Natural killer cell (primary cell): Measurements from ENCODE around the gene PLD2. TPM values are rescaled to one million over a fixed set of nuclear protein-coding genes. Genes with fewer than 3 reads are reported as not detected.

ENCODE experiments used
- ATAC-seq, 3 donors: fragments of 150-1000 bp in 2 of 3; fragments of 200-7000 bp in 1 of 3; cut with Tn5 transposase; 1 replicate in 1 of 3; 2 replicates in 2 of 3; pipeline ENCODE4 v1.10.0; 2021; ENCODE audit warnings: mild to moderate bottlenecking in 2 of 3, moderate library complexity in 2 of 3
- DNase-seq, 2 donors: peaks; one replicate each; pipeline versions ENCODE4 v3.0.0 to v3.0.0-alpha.2; 2013 to 2021; ENCODE audit warnings: mixed read lengths in 1 of 2
- H3K27ac ChIP-seq: one replicate; pipeline ENCODE4 v1.5.1; 2013; ENCODE audit warnings: mild to moderate bottlenecking, low read length
- H3K27me3 ChIP-seq: one replicate; pipeline ENCODE4 v1.6.1; 2013; ENCODE audit warnings: low read length; ENCODE audit not compliant: control insufficient read depth, insufficient read depth
- H3K36me3 ChIP-seq: one replicate; pipeline ENCODE4 v1.6.1; 2013; ENCODE audit warnings: low read length; ENCODE audit not compliant: control insufficient read depth, insufficient read depth
- H3K4me1 ChIP-seq: one replicate; pipeline ENCODE4 v1.6.1; 2013; ENCODE audit warnings: low read length; ENCODE audit not compliant: control insufficient read depth, insufficient read depth
- H3K4me3 ChIP-seq: one replicate; pipeline ENCODE4 v1.5.1; 2013; ENCODE audit warnings: low read length
- H3K9me3 ChIP-seq: one replicate; pipeline ENCODE4 v1.6.1; 2013; ENCODE audit warnings: low read length; ENCODE audit not compliant: control insufficient read depth, insufficient read depth
- H3K27ac Mint-ChIP-seq, 2 donors: one replicate each; pipeline ENCODE4 v1.8.0; 2022; ENCODE audit warnings: mild to moderate bottlenecking in 2 of 2, mixed read lengths in 2 of 2, moderate library complexity in 1 of 2
- H3K27me3 Mint-ChIP-seq, 2 donors: one replicate each; pipeline ENCODE4 v1.8.0; 2022; ENCODE audit warnings: low read depth in 2 of 2, mixed read lengths in 2 of 2
- H3K36me3 Mint-ChIP-seq: one replicate; pipeline ENCODE4 v1.8.0; 2022; ENCODE audit warnings: mixed read lengths
- H3K4me1 Mint-ChIP-seq, 2 donors: one replicate each; pipeline ENCODE4 v1.8.0; 2022; ENCODE audit warnings: mixed read lengths in 2 of 2
- H3K4me3 Mint-ChIP-seq: one replicate; pipeline ENCODE4 v1.8.0; 2022; ENCODE audit warnings: mild to moderate bottlenecking, moderate library complexity, mixed read lengths
- H3K9me3 Mint-ChIP-seq, 2 donors: one replicate each; pipeline ENCODE4 v1.8.0; 2022; ENCODE audit warnings: mixed read lengths in 2 of 2
- CTCF ChIP-seq: fragments of 200-600 bp; IDR thresholded peaks from one replicate; pipeline ENCODE4 v1.8.0; 2022; ENCODE audit warnings: antibody characterized with exemption
- WGBS: methylation state at CpG from one replicate; pipeline ENCODE4 v1.1.7; 2013; ENCODE audit warnings: missing lambda C conversion rate; ENCODE audit not compliant: insufficient coverage; 5-methylcytosine and 5-hydroxymethylcytosine counted together
- intact Hi-C: fragments of 100-400 bp; cut with micrococcal nuclease; formaldehyde crosslinking; loops from one replicate; pipeline ENCODE4 v1.14.2; 2022
- total RNA-seq, 4 donors: library from RNA; stranded (reverse); fragments of 120-200 nt in 1 of 4; gene quantifications; one replicate each; pipeline versions ENCODE4 v1.2.3 to v1.2.4, GENCODE V29; 2013 to 2022

The PLD2 gene
- total RNA-seq, 3 donors from 2014 or later (not counting 1 experiment from before 2014, with no cell fraction given) = 20.8 to 22.7 (median 21.3) TPM

GRCh38 chr17:4851084-4851483, 44.1 kb downstream of the PLD2 start:
- H3K4me1 Mint-ChIP-seq = peaks cover 35 to 43% of the 10 kb centered on the region in 2 donors

GRCh38 chr17:4852567-4853207, 45.7 kb downstream of the PLD2 start:
- peak overlapping the region; percentile 82 to 83 for H3K27ac Mint-ChIP-seq
- peaks cover 0 to 2% of the 10 kb centered on the region in 2 donors for H3K27me3 Mint-ChIP-seq
- peak; percentile 21 to 78 for DNase-seq
- H3K4me3 Mint-ChIP-seq = peak overlapping the region; percentile 56
- peaks cover 41 to 55% of the 10 kb centered on the region in 2 donors for H3K4me1 Mint-ChIP-seq
- H3K4me1 ChIP-seq = peaks cover 19% of the 10 kb centered on the region
- no peak overlapping the region for H3K27ac ChIP-seq
- no peak overlapping the region for H3K4me3 ChIP-seq
- H3K36me3 ChIP-seq = no peaks in the 10 kb centered on the region
- H3K27me3 ChIP-seq = no peaks in the 10 kb centered on the region
- H3K9me3 ChIP-seq = peaks cover 11% of the 10 kb centered on the region
- intact Hi-C loops = loop anchor here (5.0 kb wide), 1 partner anchor 330 kb away; no protein-coding TSS in a partner anchor
- no peak for TF ChIP-seq CTCF
- ATAC-seq = peak in 2 of 3 donors; percentile 61 to 75
- peaks cover 5% of the 10 kb centered on the region in 2 donors for H3K9me3 Mint-ChIP-seq
- no peaks in the 10 kb centered on the region for H3K36me3 Mint-ChIP-seq

More at GRCh38 chr17:4851084-4851483, 44.1 kb downstream of the PLD2 start:
- peaks cover 11% of the 10 kb centered on the region for H3K9me3 ChIP-seq
- H3K27me3 ChIP-seq = no peaks in the 10 kb centered on the region
- intact Hi-C loops = loop anchor here (5.0 kb wide), 1 partner anchor 331 kb away; no protein-coding TSS in a partner anchor
- H3K27ac ChIP-seq = no peak overlapping the region
- Mint-ChIP-seq H3K27me3 (peaks cover 0 to 2% of the 10 kb centered on the region in 2 donors), H3K9me3 (peaks cover 5% of the 10 kb centered on the region in 2 donors), H3K27ac (no peak overlapping the region), H3K4me3 (no peak overlapping the region), H3K36me3 (no peaks in the 10 kb centered on the region)
- ATAC-seq (no peak), DNase-seq (no peak)
- no peak for TF ChIP-seq CTCF
- H3K36me3 ChIP-seq = no peaks in the 10 kb centered on the region
- H3K4me3 ChIP-seq = no peak overlapping the region
- H3K4me1 ChIP-seq = peaks cover 19% of the 10 kb centered on the region
- 100% methylated on average over 3 of the region's 3 CpGs for WGBS

GRCh38 chr17:4853208-4853671, 46.3 kb downstream of the PLD2 start:
- Histone ChIP-seq H3K9me3 (peaks cover 11% of the 10 kb centered on the region), H3K4me1 (peaks cover 19% of the 10 kb centered on the region), H3K36me3 (no peaks in the 10 kb centered on the region), H3K27ac (no peak overlapping the region), H3K27me3 (no peaks in the 10 kb centered on the region), H3K4me3 (no peak overlapping the region)
- Mint-ChIP-seq H3K4me1 (peaks cover 41 to 58% of the 10 kb centered on the region in 2 donors), H3K27me3 (peaks cover 0 to 2% of the 10 kb centered on the region in 2 donors), H3K9me3 (peaks cover 5% of the 10 kb centered on the region in 2 donors), H3K4me3 (peak overlapping the region; percentile 74), H3K27ac (peak overlapping the region; percentile 69 to 80), H3K36me3 (no peaks in the 10 kb centered on the region)
- intact Hi-C loops = loop anchor here (5.0 kb wide), 1 partner anchor 329 kb away; no protein-coding TSS in a partner anchor
- 34% methylated on average over 2 of the region's 2 CpGs for WGBS
- no peak for TF ChIP-seq CTCF
- ATAC-seq = peak in 2 of 3 donors; percentile 32 to 42
- DNase-seq = peak; percentile 20 to 64
